ENCODE measurements around the gene TSPAN18. TPM values are rescaled to one million over a fixed set of nuclear protein-coding genes. Genes with fewer than 3 reads are reported as not detected.

The TSPAN18 gene
- total RNA-seq, 1 donor, result 5.8 TPM

DNA sequence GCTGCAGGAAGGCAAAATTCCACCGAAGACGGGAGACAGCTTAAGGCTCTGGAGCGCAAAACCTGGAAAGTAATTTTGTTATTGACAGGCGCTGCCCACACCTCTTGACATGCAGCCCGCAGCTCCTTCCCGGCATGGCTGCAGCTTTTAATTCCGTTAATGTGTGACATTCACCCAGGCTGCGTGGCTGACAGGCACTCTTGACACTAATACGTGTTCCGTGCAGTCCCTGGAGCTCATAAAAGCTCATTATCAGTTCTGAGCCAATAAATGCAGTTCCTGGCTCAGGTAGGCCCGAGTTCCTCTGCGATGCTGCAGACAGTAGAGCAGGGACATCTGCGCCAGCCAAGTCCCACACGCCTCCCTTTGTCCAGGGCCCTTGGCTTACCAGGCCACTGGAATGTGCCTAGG is 34.8 kb downstream of the TSPAN18 start:
- peaks cover 38% of the 10 kb centered on the region for H3K4me1 ChIP-seq (ENCODE audit: insufficient read depth, low read length)

GRCh38 chr11:44763121-44763820 is 36.5 kb downstream of the TSPAN18 start:
- TF ChIP-seq CTCF (IDR thresholded peaks at IDR 0.05; ENCODE audit: extremely low read depth, low read depth, low read length), result no peak
- no peak overlapping the region for H3K4me2 ChIP-seq (ENCODE audit: insufficient read depth, low read length)

More for the DNA sequence above, 34.8 kb downstream of the TSPAN18 start:
- Histone ChIP-seq H3K9me3 (ENCODE audit: low read depth, low read length) (no peaks in the 10 kb centered on the region), H4K20me1 (ENCODE audit: insufficient read depth, low read length) (no peaks in the 10 kb centered on the region), H3K79me2 (ENCODE audit: insufficient read depth, low read length) (no peaks in the 10 kb centered on the region), H3K27me3 (ENCODE audit: insufficient read depth, low read length) (no peaks in the 10 kb centered on the region), H3K36me3 (ENCODE audit: insufficient read depth, low read length) (no peaks in the 10 kb centered on the region), H2AFZ (ENCODE audit: low read length) (no peak overlapping the region), H3K4me2 (ENCODE audit: insufficient read depth, low read length) (no peak overlapping the region), H3K27ac (ENCODE audit: low read depth, low read length) (no peak overlapping the region), H3K4me3 (ENCODE audit: insufficient read depth, low read length) (no peak overlapping the region)
- no peak for TF ChIP-seq CTCF (IDR thresholded peaks at IDR 0.05; ENCODE audit: extremely low read depth, low read depth, low read length)
- DNase-seq (ENCODE audit: insufficient read length, low spot score, missing footprints), result no peak

DNA sequence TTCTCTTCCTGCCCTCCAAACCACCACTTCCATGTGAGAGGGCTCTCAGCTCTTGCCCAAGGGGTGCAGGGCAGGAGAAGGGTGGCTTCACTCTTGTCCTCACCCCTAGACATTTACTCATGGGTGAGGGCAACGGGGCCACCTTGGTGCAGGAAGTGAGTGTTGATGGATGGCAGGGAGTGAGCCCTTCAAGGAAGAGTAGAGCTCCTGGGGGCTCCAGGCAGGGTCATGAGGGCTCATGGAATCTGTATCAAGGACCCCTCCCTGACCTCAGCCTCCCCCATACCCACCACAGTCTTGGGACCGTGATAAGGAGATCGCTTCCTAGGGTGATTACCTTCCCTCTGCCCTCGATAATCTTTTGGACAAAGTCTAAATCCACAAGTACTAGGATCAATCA is 37.8 kb downstream of the TSPAN18 start:
- H3K4me1 ChIP-seq (ENCODE audit: insufficient read depth, low read length), result peaks cover 50% of the 10 kb centered on the region
- TF ChIP-seq CTCF (IDR thresholded peaks at IDR 0.05; ENCODE audit: extremely low read depth, low read depth, low read length), result no peak
- DNase-seq (ENCODE audit: insufficient read length, low spot score, missing footprints), result no peak

More at GRCh38 chr11:44763121-44763820, 36.5 kb downstream of the TSPAN18 start:
- Histone ChIP-seq H2AFZ (ENCODE audit: low read length) (no peak overlapping the region), H3K4me1 (ENCODE audit: insufficient read depth, low read length) (peaks cover 50% of the 10 kb centered on the region), H3K27ac (ENCODE audit: low read depth, low read length) (no peak overlapping the region), H3K36me3 (ENCODE audit: insufficient read depth, low read length) (no peaks in the 10 kb centered on the region), H3K4me3 (ENCODE audit: insufficient read depth, low read length) (no peak overlapping the region), H4K20me1 (ENCODE audit: insufficient read depth, low read length) (no peaks in the 10 kb centered on the region), H3K79me2 (ENCODE audit: insufficient read depth, low read length) (no peaks in the 10 kb centered on the region), H3K9me3 (ENCODE audit: low read depth, low read length) (no peaks in the 10 kb centered on the region), H3K27me3 (ENCODE audit: insufficient read depth, low read length) (no peaks in the 10 kb centered on the region)
- no peak for DNase-seq (ENCODE audit: insufficient read length, low spot score, missing footprints)

GRCh38 chr11:44765026-44765595 is 38.3 kb downstream of the TSPAN18 start:
- TF ChIP-seq CTCF (IDR thresholded peaks at IDR 0.05; ENCODE audit: extremely low read depth, low read depth, low read length), result no peak
- no peak overlapping the region for H3K27ac ChIP-seq (ENCODE audit: low read depth, low read length)

More for the DNA sequence above, 37.8 kb downstream of the TSPAN18 start:
- Histone ChIP-seq H3K36me3 (ENCODE audit: insufficient read depth, low read length) (no peaks in the 10 kb centered on the region), H3K9me3 (ENCODE audit: low read depth, low read length) (no peaks in the 10 kb centered on the region), H2AFZ (ENCODE audit: low read length) (no peak overlapping the region), H4K20me1 (ENCODE audit: insufficient read depth, low read length) (no peaks in the 10 kb centered on the region), H3K27me3 (ENCODE audit: insufficient read depth, low read length) (no peaks in the 10 kb centered on the region), H3K27ac (ENCODE audit: low read depth, low read length) (no peak overlapping the region), H3K4me2 (ENCODE audit: insufficient read depth, low read length) (no peak overlapping the region), H3K4me3 (ENCODE audit: insufficient read depth, low read length) (no peak overlapping the region), H3K79me2 (ENCODE audit: insufficient read depth, low read length) (no peaks in the 10 kb centered on the region)

More at GRCh38 chr11:44765026-44765595, 38.3 kb downstream of the TSPAN18 start:
- Histone ChIP-seq H3K79me2 (ENCODE audit: insufficient read depth, low read length) (no peaks in the 10 kb centered on the region), H3K9me3 (ENCODE audit: low read depth, low read length) (no peaks in the 10 kb centered on the region), H2AFZ (ENCODE audit: low read length) (no peak overlapping the region), H3K27me3 (ENCODE audit: insufficient read depth, low read length) (no peaks in the 10 kb centered on the region), H3K4me2 (ENCODE audit: insufficient read depth, low read length) (no peak overlapping the region), H3K36me3 (ENCODE audit: insufficient read depth, low read length) (no peaks in the 10 kb centered on the region), H3K4me3 (ENCODE audit: insufficient read depth, low read length) (no peak overlapping the region), H3K4me1 (ENCODE audit: insufficient read depth, low read length) (peaks cover 49% of the 10 kb centered on the region), H4K20me1 (ENCODE audit: insufficient read depth, low read length) (no peaks in the 10 kb centered on the region)
- DNase-seq (ENCODE audit: insufficient read length, low spot score, missing footprints), result no peak
